GM12864 (cell line): ENCODE results near the gene POT1.

Source experiments
- DNase-seq: peaks from one replicate; pipeline ENCODE4 v3.0.0-alpha.2; 2011; ENCODE audit warnings: low read depth
- H3K4me3 ChIP-seq: 2 replicates; pipeline ENCODE4 v1.5.1; 2011; ENCODE audit warnings: mild to moderate bottlenecking, low read depth, low read length, control low read depth
- CTCF ChIP-seq: IDR thresholded peaks from 2 replicates; pipeline ENCODE4 v1.5.1; 2011; ENCODE audit warnings: low read depth, mild to moderate bottlenecking, moderate library complexity, low read length, control low read depth, inconsistent platforms; ENCODE audit errors: missing control alignments

Gene POT1

GRCh38 chr7:124943472-124943871, 13.8 kb upstream of the POT1 start:
- no peak for DNase-seq
- no peak for TF ChIP-seq CTCF
- no peak overlapping the region for H3K4me3 ChIP-seq

DNA sequence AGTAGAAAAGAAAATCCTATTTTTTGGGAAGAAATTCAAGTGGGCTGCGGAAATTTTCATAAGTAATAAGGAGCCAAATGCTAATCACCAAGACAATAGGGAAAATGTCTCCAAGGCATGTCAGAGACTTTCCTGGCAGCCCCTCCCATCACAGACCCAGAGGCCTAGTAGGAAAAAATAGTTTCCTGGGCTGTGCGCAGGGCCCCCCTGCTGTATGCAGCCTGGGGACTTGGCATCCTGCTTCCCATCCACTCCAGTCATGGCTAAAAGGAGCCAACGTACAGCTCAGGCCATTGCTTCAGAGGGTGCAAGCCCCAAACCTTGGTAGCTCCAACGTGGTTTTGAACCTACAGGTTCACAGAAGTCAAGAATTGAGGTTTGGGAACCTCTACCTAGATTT, 12.8 kb upstream of the POT1 start:
- no peak for DNase-seq
- no peak overlapping the region for H3K4me3 ChIP-seq
- TF ChIP-seq CTCF = no peak

DNA sequence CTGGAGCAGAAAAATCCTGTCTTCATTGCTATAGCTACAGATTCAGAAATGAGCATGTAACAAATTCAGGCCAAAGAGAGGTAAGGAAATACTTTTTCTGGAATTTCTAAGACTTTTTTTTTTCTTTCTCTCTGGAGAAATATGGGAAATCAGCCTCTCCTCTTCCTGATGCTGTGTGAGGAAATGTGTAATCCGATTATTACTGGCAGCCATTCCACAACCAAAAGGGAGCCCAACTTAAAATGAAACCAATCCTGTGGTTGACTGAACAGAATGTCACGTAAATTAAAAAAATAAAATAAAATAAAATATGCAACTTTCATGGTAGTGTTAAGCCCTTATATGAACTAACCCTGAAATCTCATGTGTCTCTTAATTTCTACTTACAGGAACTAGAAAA, 10.7 kb upstream of the POT1 start:
- H3K4me3 ChIP-seq = no peak overlapping the region
- DNase-seq = no peak
- no peak for TF ChIP-seq CTCF

- DNase-seq = no peak
- no peak overlapping the region for H3K4me3 ChIP-seq
- TF ChIP-seq CTCF = no peak
Observed at GRCh38 chr7:124938128-124938527, 8.5 kb upstream of the POT1 start.

GRCh38 chr7:124937076-124937475, 7.5 kb upstream of the POT1 start:
- H3K4me3 ChIP-seq = no peak overlapping the region
- no peak for DNase-seq

GRCh38 chr7:124934841-124935240, 5.2 kb upstream of the POT1 start:
- no peak overlapping the region for H3K4me3 ChIP-seq
- no peak for DNase-seq
- TF ChIP-seq CTCF = no peak

More at GRCh38 chr7:124937076-124937475, 7.5 kb upstream of the POT1 start:
- TF ChIP-seq CTCF = no peak

DNA sequence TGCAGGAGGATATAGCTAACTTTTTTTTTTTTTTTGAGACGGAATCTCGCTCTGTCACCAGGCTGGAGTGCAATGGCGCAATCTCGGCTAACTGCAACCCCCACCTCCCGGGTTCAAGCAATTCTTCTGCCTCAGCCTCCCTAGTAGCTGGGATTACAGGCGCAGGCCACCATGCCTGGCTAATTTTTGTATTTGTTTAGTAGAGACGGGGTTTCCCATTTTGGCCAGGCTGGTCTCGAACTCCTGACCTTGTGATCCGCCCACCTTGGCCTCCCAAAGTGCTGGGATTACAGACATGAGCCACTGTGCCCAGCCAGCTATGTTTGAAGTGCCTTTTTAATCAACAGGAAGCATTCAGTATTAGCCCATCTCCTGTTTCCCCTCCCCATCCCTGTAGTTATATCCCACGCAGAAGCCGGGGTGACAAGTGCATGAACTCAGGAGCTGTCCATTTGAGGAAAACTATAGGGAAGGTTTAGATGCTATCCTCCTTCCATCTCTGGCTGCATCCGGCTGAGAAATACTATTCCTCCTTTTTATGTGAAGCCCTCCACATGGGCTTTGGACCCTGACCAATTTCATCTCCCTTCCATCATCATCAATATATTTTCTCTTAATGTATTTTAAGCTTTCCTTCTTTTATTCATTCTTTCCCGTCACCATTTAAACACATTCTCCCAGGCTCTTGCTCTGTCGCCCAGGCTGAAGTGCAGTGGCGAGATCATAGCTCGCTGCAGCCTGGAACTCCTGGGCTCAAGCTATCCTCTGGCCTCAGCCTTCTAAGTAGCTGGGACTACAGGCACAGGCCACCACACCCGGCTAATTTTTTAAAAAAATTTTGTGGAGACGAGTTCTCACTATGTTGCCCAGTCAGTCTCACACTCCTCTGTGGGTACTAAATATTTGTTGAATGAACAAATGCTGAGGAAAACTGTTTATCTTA, 1.3 kb upstream of the POT1 start:
- no peak for TF ChIP-seq CTCF
- DNase-seq = no peak

More for the DNA sequence above, 1.3 kb upstream of the POT1 start:
- H3K4me3 ChIP-seq = no peak overlapping the region
